Ishikawa (cell line): ENCODE measurements around the gene MKNK1.

Source experiments
- CEBPB ChIP-seq: IDR thresholded peaks from 2 replicates; pipeline ENCODE4 v1.6.1; 2012
- CREB1 ChIP-seq: IDR thresholded peaks from 2 replicates; pipeline ENCODE4 v1.6.1; 2012; ENCODE audit warnings: low read depth
- EGR1 ChIP-seq: IDR thresholded peaks from 2 replicates; pipeline ENCODE4 v1.6.1; 2012
- EP300 ChIP-seq: IDR thresholded peaks from 2 replicates; pipeline ENCODE4 v1.6.1; 2012; ENCODE audit warnings: borderline replicate concordance
- FOXM1 ChIP-seq: IDR thresholded peaks from 2 replicates; pipeline ENCODE4 v1.6.1; 2012; ENCODE audit warnings: low read depth, borderline replicate concordance
- NFIC ChIP-seq: IDR thresholded peaks from 2 replicates; pipeline ENCODE4 v1.6.1; 2012
- RAD21 ChIP-seq: IDR thresholded peaks from 2 replicates; pipeline ENCODE4 v1.6.1; 2012; ENCODE audit warnings: low read depth
- TAF1 ChIP-seq: IDR thresholded peaks from 2 replicates; pipeline ENCODE4 v1.6.1; 2012; ENCODE audit warnings: low read depth, mild to moderate bottlenecking
- TCF12 ChIP-seq: IDR thresholded peaks from 2 replicates; pipeline ENCODE4 v1.6.1; 2012; ENCODE audit warnings: low read depth
- TEAD4 ChIP-seq: IDR thresholded peaks from 2 replicates; pipeline ENCODE4 v1.6.1; 2012
- YY1 ChIP-seq: IDR thresholded peaks from 2 replicates; pipeline ENCODE4 v1.6.1; 2012; ENCODE audit warnings: low read depth
- ZBTB7A ChIP-seq: IDR thresholded peaks from 2 replicates; pipeline ENCODE4 v1.6.1; 2012; ENCODE audit warnings: low read depth
- TF ChIP-seq, protein P1 (sequence below): IDR thresholded peaks from 2 replicates; pipeline ENCODE4 v1.6.1; 2012; ENCODE audit warnings: low read depth, mild to moderate bottlenecking
- TF ChIP-seq, protein P2 (sequence below): IDR thresholded peaks from 2 replicates; pipeline ENCODE4 v1.6.1; 2012
- TF ChIP-seq, protein P3 (sequence below): IDR thresholded peaks from 2 replicates; pipeline ENCODE4 v1.6.1; 2012

Gene MKNK1

DNA sequence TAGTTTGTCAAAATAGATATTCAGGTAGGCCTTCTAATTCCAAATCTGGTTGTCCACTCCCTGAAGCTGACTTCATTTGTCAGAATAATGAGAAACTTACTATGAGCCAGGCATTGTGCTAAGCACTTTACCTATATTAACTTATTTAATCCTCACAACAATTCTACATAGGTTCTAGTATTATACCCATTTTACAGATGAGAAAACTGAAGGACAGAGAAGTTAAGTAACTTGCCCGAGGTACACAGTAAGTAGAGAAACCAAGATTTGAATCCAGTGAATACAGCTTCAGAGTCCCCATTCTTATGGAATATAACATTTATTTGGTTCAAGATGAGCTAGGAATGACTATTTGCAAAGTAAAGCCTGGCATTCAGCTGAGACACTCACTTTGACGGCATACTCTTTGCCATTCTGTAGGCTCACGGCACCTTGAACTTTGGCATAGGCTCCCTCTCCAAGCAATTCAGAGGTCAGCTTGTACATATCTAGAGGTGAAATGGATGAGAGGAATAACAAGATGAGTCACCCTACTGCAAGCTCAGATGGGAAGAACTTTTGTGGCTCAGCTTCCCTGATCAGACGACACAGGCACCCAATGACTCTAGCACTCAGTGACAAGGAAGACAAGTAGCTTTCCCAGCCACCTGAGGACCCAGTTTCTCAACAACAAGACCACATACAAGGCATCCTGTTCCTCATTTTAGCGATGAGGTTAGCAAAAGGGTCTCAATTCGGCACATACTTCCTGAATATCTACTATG is 23.7 kb downstream of the MKNK1 start:
- no peak for TF ChIP-seq TCF12
- TF ChIP-seq CEBPB: no peak
- TF ChIP-seq FOXM1: no peak
- no peak for TF ChIP-seq TEAD4
- no peak for TF ChIP-seq RAD21
- no peak for TF ChIP-seq YY1

DNA sequence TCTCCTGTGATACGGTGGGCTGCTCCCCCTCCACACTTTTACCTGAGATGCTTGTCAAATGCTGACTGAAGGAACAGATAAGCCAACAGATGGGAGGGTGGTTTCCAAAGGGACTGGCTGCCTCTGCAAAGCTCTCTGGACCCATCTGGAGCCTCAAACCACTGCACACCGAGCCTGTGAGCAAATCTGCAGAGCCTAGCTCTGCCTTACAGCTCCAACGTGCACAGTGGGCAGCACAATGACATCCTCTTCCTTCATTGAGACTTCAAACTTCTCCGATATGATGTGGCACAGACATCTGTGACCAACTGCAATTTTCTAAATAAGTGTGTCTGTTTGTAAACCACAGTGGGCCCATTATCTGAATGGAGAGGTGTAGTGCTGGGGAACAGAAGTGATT is 26.4 kb downstream of the MKNK1 start:
- TF ChIP-seq CREB1 (no peak), YY1 (no peak), FOXM1 (no peak), EP300 (no peak), TEAD4 (no peak), NFIC (no peak), TAF1 (no peak), EGR1 (no peak), CEBPB (no peak), TCF12 (no peak), ZBTB7A (no peak), RAD21 (no peak)
- TF ChIP-seq, protein P1, sequence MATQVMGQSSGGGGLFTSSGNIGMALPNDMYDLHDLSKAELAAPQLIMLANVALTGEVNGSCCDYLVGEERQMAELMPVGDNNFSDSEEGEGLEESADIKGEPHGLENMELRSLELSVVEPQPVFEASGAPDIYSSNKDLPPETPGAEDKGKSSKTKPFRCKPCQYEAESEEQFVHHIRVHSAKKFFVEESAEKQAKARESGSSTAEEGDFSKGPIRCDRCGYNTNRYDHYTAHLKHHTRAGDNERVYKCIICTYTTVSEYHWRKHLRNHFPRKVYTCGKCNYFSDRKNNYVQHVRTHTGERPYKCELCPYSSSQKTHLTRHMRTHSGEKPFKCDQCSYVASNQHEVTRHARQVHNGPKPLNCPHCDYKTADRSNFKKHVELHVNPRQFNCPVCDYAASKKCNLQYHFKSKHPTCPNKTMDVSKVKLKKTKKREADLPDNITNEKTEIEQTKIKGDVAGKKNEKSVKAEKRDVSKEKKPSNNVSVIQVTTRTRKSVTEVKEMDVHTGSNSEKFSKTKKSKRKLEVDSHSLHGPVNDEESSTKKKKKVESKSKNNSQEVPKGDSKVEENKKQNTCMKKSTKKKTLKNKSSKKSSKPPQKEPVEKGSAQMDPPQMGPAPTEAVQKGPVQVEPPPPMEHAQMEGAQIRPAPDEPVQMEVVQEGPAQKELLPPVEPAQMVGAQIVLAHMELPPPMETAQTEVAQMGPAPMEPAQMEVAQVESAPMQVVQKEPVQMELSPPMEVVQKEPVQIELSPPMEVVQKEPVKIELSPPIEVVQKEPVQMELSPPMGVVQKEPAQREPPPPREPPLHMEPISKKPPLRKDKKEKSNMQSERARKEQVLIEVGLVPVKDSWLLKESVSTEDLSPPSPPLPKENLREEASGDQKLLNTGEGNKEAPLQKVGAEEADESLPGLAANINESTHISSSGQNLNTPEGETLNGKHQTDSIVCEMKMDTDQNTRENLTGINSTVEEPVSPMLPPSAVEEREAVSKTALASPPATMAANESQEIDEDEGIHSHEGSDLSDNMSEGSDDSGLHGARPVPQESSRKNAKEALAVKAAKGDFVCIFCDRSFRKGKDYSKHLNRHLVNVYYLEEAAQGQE: no peak
- TF ChIP-seq, protein P2, sequence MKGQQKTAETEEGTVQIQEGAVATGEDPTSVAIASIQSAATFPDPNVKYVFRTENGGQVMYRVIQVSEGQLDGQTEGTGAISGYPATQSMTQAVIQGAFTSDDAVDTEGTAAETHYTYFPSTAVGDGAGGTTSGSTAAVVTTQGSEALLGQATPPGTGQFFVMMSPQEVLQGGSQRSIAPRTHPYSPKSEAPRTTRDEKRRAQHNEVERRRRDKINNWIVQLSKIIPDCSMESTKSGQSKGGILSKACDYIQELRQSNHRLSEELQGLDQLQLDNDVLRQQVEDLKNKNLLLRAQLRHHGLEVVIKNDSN: no peak
- TF ChIP-seq, protein P3, sequence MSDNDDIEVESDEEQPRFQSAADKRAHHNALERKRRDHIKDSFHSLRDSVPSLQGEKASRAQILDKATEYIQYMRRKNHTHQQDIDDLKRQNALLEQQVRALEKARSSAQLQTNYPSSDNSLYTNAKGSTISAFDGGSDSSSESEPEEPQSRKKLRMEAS: no peak

DNA sequence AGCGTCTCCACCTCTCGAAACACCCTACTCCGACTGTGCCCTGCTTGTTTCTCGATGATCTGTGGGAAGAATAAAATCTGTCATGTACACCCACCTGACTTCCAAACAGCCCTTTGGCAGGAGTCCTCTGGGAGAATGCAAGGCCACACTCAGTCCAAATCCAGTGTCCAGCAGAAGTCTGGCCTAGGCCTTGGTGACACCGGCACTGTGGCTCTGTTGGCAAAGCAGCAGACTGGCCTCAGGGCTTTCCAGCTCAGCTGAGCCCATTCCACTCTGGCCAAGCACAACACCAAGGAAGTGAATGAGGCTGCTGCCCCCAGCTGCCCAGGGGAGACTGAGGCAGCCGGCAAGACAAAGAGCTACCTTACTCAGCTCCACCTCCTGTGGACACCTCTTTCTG is 27.5 kb downstream of the MKNK1 start:
- TF ChIP-seq FOXM1 (no peak), EGR1 (no peak), CEBPB (no peak), YY1 (no peak), EP300 (no peak), RAD21 (no peak), TEAD4 (no peak), ZBTB7A (no peak), CREB1 (no peak), NFIC (no peak), TAF1 (no peak), TCF12 (no peak)
- TF ChIP-seq, protein P2: no peak
- TF ChIP-seq, protein P3: no peak
- TF ChIP-seq, protein P1: no peak

DNA sequence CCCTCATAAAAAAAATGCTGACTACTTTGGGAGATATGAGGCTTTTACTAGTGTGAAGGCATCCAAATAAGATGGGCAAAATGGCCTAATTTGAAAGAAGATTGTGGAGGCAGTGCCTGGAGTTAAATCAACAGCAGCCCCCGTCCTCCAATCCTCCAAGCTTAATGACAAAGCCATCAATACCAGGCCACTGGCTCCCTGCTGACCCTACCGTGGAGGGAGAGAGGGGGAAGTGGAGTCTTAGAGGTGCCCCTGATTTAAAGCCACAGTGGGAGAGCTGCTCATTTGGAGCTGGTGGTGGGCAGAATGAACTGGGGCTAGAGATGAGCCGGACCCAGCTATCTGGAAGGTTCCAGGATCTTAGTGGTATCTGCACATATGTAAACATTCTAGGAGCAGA is 28.3 kb downstream of the MKNK1 start:
- TF ChIP-seq TEAD4 (no peak), TAF1 (no peak), YY1 (no peak), CREB1 (no peak)
- TF ChIP-seq, protein P1: no peak
- TF ChIP-seq, protein P3: no peak
